Muscle layer of colon (tissue), 2 donors: ENCODE data around the gene C1QTNF4.
"Not testable (repeated sequence)": the region's sequence is repeated elsewhere in the genome, so short reads cannot be mapped to it uniquely, and the experiment has no call there.

Experiments
- H3K27ac ChIP-seq: one replicate; pipeline ENCODE4 v1.7.0; 2013; ENCODE audit warnings: low read depth, mild to moderate bottlenecking, low read length, moderate library complexity
- H3K27me3 ChIP-seq, 2 donors: one replicate each; pipeline ENCODE4 v1.7.0; 2013; ENCODE audit warnings: low read length in 2 of 2, mild to moderate bottlenecking in 2 of 2; ENCODE audit not compliant: insufficient read depth in 2 of 2, control insufficient read depth in 1 of 2
- H3K36me3 ChIP-seq: one replicate; pipeline ENCODE4 v1.7.0; 2013; ENCODE audit warnings: mild to moderate bottlenecking, low read length; ENCODE audit not compliant: insufficient read depth
- H3K4me1 ChIP-seq: one replicate; pipeline ENCODE4 v1.7.0; 2013; ENCODE audit warnings: mild to moderate bottlenecking, low read length; ENCODE audit not compliant: insufficient read depth
- H3K4me3 ChIP-seq, 2 donors: one replicate each; pipeline ENCODE4 v1.7.0; 2013; ENCODE audit warnings: low read length in 2 of 2, low read depth in 1 of 2, mild to moderate bottlenecking in 1 of 2, moderate library complexity in 1 of 2
- H3K9ac ChIP-seq: one replicate; pipeline ENCODE4 v1.7.0; 2013; ENCODE audit warnings: low read length
- H3K9me3 ChIP-seq: one replicate; pipeline ENCODE4 v1.7.0; 2013; ENCODE audit warnings: mild to moderate bottlenecking, low read length
- donor health status: abdominal sarcoma.
- donor health status: Adenocarcinoma of cecum.

Gene C1QTNF4

DNA sequence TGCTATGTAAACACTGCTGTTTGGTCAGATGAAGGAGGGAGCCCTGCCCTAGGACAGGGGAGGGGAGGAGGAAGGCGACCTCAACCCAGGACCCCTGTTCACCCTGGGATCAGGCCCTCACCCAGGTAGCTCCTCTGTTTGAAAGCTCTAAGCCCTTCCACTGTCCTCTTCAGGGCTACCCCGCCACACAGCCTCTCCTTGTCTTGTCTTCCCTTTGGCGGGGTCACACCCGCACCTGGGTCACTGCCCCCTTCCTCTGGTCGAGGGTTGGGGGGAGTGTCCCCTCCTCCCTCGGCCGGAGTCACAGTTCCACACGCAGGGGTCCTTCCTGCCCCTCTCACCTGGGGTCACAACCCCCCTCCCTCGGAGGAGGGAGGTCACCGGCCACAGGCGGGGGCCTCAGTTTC, 29.3 kb downstream of the C1QTNF4 start:
- no peaks in the 10 kb centered on the region for H3K27me3 ChIP-seq
- H3K4me1 ChIP-seq: peaks cover 7% of the 10 kb centered on the region
- H3K36me3 ChIP-seq: peaks cover 6% of the 10 kb centered on the region
- no peak overlapping the region for H3K27ac ChIP-seq
- H3K4me3 ChIP-seq: peak overlapping the region; percentile 95 to 98
- peak overlapping the region; percentile 66 for H3K9ac ChIP-seq
- H3K9me3 ChIP-seq: no peaks in the 10 kb centered on the region

DNA sequence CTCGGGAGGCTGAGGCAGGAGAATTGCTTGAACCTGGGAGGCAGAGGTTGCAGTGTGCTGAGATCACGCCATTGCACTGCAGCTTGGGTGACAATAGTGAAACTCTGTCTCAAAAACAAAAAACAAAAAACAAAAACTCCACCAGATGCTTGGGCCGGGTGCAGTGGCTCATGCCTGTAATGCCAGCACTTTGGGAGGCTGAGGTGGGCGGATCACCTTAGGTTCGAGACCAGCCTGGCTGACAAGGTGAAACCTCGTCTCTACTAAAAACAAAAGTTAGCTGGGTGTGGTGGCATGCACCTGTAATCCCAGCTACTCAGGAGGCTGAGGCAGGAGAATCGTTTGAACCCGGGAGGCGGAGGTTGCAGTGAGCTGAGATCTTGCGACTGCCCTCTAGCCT, 29.8 kb downstream of the C1QTNF4 start:
- H3K27me3 ChIP-seq, H3K4me1 ChIP-seq, H3K9me3 ChIP-seq, H3K27ac ChIP-seq, H3K36me3 ChIP-seq, H3K4me3 ChIP-seq, H3K9ac ChIP-seq: not testable (repeated sequence)

DNA sequence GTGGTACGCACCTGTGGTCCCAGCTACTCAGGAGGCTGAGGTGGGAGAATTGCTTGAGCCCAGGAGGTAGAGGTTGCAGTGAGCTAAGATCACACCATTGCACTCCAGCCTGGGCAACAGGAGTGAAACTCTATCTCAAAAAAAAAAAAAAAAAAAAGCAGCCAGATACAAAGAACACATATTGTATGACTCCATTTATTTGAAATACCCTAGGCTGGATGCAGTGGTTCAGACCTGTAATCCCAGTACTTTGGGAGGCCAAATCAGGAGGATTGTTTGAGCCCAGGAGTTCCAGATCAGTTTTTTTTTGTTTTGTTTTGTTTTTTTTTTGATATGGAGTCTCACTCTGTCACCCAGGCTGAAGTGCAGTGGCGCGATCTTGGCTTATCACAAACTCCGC, 31.8 kb downstream of the C1QTNF4 start:
- not testable (repeated sequence) for H3K27me3 ChIP-seq, H3K4me1 ChIP-seq, H3K36me3 ChIP-seq, H3K27ac ChIP-seq, H3K4me3 ChIP-seq, H3K9ac ChIP-seq, H3K9me3 ChIP-seq

DNA sequence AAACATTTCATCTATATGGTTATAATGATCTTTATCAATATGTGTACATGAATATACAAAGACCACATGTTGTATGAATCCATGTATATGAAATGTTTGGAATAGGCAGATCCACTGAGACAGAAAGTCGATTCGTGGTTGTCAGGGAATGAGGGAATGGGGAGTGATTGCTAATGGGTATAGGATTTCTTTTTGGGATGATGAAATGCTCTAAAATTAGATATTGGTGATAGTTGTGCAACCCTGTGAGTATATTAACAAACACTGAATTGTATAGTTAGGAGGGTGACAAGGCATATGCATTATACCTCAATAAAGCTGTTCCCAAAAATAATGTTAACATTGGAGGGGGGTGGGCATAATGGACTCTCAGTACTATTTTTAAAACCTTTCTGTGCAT, 33.8 kb downstream of the C1QTNF4 start:
- Histone ChIP-seq H3K27ac (no peak overlapping the region), H3K36me3 (no peaks in the 10 kb centered on the region)

DNA sequence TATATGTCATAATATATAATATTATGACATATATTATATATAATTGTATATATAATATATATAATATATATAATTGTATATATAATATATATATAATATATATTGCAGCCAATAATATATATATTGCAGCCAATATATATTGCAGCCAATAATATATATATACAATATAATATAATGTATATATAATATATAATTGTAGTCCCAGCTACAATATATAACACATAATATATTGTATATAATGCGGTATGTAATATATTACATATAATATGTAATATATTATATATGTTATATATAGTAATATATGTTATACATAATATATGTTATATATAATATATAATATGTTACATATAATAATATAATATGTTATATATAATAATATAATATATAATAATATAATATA, 35.5 kb downstream of the C1QTNF4 start:
- Histone ChIP-seq H3K9me3 (no peaks in the 10 kb centered on the region), H3K27ac (no peak overlapping the region), H3K36me3 (no peaks in the 10 kb centered on the region)

More for the DNA sequence above, 33.8 kb downstream of the C1QTNF4 start:
- H3K4me3 ChIP-seq: no peak overlapping the region
- no peaks in the 10 kb centered on the region for H3K27me3 ChIP-seq
- H3K4me1 ChIP-seq: no peaks in the 10 kb centered on the region
- no peak overlapping the region for H3K9ac ChIP-seq
- H3K9me3 ChIP-seq: no peaks in the 10 kb centered on the region

DNA sequence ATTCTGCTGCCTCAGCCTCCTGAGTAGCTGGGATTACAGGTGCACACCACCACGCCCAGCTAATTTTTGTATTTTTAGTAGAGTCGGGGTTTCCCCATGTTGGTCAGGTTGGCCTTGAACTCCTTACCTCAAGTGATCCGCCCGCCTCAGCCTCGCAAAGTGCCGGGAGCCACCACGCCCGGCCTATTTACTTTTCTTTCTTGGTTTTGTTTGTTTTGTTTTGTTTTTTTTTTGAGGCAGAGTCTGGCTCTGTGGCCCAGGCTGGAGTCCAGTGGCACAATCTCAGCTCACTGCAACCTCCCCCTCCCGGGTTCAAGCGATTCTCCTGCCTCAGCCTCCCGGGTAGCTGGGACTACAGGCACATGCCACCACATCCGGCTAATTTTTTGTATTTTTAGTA, 37.2 kb downstream of the C1QTNF4 start:
- not testable (repeated sequence) for H3K27ac ChIP-seq, H3K36me3 ChIP-seq, H3K9ac ChIP-seq, H3K4me1 ChIP-seq, H3K4me3 ChIP-seq, H3K9me3 ChIP-seq, H3K27me3 ChIP-seq

More for the DNA sequence above, 35.5 kb downstream of the C1QTNF4 start:
- no peak overlapping the region for H3K9ac ChIP-seq
- no peaks in the 10 kb centered on the region for H3K27me3 ChIP-seq
- H3K4me3 ChIP-seq: no peak overlapping the region
- H3K4me1 ChIP-seq: no peaks in the 10 kb centered on the region

DNA sequence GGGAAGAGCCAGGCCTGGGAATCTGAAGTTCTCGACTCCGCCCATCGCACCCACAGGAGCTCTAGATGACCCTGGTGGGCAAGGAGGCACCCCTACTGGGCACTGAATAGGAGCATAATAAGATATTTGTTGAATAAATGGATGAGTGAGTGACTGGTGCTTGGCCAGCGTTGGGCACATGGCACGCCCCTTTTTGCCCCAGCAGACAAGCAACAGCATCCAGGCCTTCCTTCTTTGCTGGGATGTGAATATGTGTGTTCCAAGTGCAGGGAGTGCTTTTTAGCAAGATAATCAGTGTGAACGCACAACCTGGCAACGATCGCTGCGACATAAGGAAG, 40.8 kb downstream of the C1QTNF4 start:
- peak overlapping the region; percentile 85 for H3K27ac ChIP-seq
- peaks cover 25% of the 10 kb centered on the region for H3K4me1 ChIP-seq
- H3K27me3 ChIP-seq: no peaks in the 10 kb centered on the region
- H3K4me3 ChIP-seq: peak overlapping the region; percentile 37 to 71
- H3K36me3 ChIP-seq: no peaks in the 10 kb centered on the region
- H3K9me3 ChIP-seq: no peaks in the 10 kb centered on the region
- H3K9ac ChIP-seq: no peak overlapping the region

DNA sequence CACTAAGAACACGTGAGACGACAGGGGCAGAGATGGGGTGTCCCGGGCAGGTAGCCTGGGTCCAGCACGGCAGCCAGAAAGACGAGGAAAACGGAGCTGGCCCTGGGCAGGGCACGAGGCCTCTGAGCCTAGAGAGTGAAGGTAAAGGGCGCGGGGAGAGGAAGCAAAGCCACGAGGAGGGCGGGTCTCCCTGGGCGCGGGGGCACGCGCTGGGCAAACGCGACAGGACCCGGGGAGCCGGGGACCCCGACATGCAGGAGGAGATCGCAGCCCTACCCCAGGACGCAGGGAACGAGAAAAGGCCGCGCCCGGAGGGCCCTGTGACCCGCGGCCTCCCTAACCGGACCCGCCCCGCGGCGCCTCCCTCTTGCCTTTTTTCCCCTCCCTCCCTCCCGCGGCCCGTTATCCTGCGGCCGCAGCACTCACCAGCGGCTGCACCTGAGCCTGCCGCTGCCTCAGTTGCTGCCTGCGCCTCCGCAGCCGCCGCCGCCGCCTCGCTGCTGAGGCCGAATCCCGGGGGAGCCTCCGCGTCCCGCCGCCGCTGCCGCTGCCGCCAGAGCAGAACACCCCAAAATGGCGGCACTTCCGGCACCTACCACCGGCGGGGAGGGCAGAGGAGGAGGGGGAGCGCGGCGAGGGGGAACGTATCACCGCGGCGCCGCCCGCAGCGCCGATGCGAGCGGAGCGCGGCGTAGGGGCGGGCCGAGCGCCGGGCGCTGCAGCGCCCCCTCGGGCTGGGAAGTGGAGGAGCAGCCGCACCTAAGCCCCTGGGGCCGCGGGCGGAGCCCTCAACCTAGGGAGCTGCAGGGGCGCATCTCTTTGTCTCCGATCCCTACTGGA, 41.4 kb downstream of the C1QTNF4 start, which contains the start of gene CELF1:
Gene CELF1 (minus strand): TSS at position 567 of the 840 bp plus-strand sequence. CDS start 53,609 bp downstream, outside the sequence.
- H3K9ac ChIP-seq: peak within 1 kb of the TSS; percentile 78
- H3K4me1 ChIP-seq: peaks cover 25% of the 10 kb centered on the region
- H3K9me3 ChIP-seq: no peaks in the 10 kb centered on the region
- peak within 1 kb of the TSS; percentile 76 to 98 for H3K4me3 ChIP-seq
- H3K36me3 ChIP-seq: no peaks in the 10 kb centered on the region
- H3K27ac ChIP-seq: peak within 1 kb of the TSS; percentile 86
- H3K27me3 ChIP-seq: no peaks in the 10 kb centered on the region

DNA sequence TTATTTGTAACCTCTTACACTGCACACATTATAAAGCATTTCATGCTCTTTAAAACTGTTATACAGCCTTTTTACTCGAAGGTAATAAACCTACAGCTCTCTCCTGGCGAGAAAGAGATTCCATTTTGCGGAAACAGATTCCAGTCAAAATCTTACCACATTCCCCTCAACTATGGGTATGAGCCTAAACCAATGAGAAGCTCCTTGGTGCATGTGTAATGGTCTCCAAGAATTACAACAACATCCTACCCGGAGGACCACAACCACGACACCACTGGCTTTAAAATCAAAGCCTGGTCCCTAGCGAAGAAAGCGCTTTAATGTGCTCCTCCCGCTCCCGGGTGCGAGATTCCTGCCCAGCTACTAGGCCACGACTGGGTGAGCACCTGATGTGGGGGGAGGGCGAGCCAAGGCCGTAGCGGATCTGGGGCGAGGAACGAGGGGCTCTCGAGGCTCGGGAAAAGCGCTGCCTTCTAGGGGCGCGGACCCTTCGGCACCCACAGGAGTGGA, 42.1 kb downstream of the C1QTNF4 start:
- Histone ChIP-seq H3K9me3 (no peaks in the 10 kb centered on the region), H3K27ac (peak overlapping the region; percentile 86), H3K9ac (peak overlapping the region; percentile 78), H3K4me1 (peaks cover 25% of the 10 kb centered on the region), H3K36me3 (no peaks in the 10 kb centered on the region), H3K4me3 (peak overlapping the region; percentile 76 to 98), H3K27me3 (no peaks in the 10 kb centered on the region)

DNA sequence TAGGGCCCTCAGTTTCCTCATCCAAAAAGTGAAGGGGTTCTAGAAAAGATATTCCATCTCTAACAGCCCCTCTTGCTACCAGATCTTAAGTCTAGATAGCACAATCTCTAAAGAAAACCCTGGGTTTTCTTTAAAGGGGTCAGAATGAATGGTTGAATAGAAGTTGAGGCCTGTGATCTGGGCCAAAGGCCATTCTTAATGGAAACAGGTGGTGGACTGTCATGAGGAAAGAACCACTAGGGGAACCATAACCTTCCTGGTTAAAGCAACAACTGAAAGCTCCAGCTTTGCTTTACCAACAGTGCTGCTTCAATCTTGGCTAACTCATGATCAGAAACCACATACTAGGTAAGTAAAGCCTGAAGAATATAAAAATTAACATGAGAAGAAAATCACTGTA, 43.1 kb downstream of the C1QTNF4 start:
- H3K9ac ChIP-seq: no peak overlapping the region
- H3K27me3 ChIP-seq: no peaks in the 10 kb centered on the region
- no peak overlapping the region for H3K27ac ChIP-seq
- H3K9me3 ChIP-seq: no peaks in the 10 kb centered on the region
- H3K36me3 ChIP-seq: no peaks in the 10 kb centered on the region
- H3K4me3 ChIP-seq: peak overlapping the region in 1 of 2 donors; percentile 98
- peaks cover 25% of the 10 kb centered on the region for H3K4me1 ChIP-seq

DNA sequence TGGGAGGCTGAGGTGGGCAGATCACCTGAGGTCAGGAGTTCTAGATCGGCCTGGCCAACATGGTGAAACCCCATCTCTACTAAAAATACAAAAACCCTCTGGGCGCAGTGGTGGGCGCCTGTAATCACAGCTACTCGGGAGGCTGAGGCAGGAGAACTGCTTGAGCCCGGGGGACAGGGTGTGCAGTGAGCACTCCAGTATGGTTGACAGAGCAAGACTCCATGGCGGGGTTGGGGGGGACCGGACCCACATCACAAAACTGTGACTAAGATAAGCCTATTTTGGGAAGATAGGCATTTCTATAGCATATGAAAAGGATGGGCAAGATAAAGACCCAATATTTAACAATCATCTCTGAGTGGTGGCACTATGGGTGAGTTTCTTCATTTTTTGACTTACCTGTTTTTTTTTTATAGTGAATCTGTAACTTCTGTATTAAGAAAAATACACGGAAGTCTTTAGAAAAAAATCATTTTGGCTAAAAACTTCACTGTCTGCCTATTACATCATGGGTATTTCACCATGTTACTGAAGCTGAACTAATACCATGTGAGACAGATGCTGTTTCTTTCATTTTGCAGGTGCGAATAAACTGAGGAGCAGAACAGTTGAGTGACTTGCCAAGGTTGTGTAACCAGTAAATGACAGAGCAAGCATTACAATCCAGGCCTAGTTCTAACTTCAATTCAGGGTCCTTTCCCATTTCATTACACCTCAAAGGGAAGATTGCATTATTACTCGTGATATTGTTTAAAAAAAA, 43.7 kb downstream of the C1QTNF4 start:
- H3K36me3 ChIP-seq: no peaks in the 10 kb centered on the region

More for the DNA sequence above, 43.7 kb downstream of the C1QTNF4 start:
- H3K9ac ChIP-seq: no peak overlapping the region
- no peaks in the 10 kb centered on the region for H3K9me3 ChIP-seq
- no peak overlapping the region for H3K27ac ChIP-seq
- peaks cover 25% of the 10 kb centered on the region for H3K4me1 ChIP-seq
- no peak overlapping the region for H3K4me3 ChIP-seq
- no peaks in the 10 kb centered on the region for H3K27me3 ChIP-seq
